ENCODE measurements around the gene COQ4.
A peak's percentile ranks its signal among the peaks of the same experiment; 100 is the strongest.

COQ4 gene

DNA sequence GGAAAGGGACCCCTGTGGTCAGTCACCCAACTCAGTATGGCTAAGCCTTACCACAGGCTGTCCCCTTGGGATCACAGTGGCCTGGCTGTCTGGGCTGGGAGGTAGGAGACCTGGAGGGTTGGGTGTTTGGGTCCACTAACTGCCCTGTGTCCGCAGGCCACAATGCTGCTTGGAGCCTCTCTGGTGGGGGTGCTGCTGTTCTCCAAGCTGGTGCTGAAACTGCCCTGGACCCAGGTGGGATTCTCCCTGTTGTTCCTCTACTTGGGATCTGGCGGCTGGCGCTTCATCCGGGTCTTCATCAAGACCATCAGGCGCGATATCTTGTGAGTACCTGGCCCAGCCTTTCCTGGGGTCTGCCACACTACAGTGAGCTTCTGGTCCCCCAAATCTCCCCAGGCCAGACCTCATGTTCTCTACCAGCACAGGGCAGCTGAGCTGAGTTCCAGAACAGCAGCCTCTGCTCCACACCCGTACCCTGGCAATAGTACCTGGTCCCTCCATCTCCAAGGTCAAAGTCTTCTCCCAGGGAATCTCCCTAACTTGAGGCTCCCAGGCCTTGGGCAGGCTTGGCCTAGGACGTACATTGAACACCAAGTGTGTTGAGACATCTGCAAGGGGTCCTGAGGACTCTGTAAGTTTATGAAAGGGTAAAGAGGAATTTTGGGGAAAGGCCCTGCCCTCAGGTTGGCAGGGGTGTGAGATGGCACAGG, 20.5 kb downstream of the COQ4 start:
- no peak for DNase-seq

DNA sequence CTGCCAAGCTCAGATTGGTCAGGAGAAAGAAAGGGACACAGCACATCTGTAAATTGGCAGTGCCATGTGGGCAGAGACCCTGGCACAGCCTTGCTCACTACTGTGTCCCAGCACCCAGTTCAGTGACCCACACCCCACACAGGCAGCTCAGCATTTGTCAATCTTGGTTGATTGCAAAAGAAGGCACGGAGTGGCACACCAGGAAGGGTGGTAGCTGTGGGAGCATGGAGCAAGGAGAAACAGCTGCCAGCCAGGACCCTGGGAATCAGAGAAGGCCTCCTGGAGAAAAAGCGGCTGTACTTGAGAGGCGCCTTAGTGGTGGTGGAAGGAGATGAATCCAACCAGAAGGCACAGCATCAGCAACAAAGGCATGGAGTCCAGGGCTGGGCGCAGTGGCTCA, 21.2 kb downstream of the COQ4 start:
- no peak for DNase-seq

DNA sequence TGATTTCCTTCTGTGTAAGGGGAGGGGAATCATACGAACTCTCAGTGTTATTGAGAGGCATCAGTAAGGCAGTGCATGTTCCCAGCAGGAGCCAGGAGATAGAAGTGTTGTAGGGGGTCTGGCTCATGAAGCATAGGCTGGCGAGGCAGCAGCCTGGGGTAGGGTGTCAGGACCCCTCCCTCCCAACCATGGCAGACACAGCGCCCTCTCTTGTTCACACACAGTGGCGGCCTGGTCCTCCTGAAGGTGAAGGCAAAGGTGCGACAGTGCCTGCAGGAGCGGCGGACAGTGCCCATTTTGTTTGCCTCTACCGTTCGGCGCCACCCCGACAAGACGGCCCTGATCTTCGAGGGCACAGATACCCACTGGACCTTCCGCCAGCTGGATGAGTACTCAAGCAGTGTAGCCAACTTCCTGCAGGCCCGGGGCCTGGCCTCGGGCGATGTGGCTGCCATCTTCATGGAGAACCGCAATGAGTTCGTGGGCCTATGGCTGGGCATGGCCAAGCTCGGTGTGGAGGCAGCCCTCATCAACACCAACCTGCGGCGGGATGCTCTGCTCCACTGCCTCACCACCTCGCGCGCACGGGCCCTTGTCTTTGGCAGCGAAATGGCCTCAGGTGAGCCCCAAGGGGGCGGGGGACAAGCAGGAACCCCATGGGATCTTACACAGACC, 22.4 kb downstream of the COQ4 start:
- DNase-seq, result no peak

DNA sequence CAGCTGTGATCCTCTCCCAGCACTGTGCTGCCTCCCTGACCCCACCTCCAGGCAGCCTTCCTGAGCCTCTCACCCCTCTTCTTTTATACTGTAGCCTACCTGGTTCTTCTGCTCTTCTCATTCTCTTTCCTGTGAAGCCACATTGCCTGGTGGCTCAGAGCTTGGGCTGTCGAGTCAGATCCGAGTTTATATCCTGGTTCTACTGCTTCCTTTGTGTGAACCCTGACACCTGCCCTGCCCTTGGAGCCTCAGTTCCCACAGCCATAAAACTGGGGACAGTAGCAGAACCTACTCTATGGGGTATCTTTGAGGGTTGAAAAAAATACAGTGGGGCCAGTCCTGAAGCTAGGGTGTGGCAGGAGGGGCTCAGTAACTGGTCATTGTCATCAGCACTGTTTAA, 26.5 kb downstream of the COQ4 start:
- no peak for DNase-seq

DNA sequence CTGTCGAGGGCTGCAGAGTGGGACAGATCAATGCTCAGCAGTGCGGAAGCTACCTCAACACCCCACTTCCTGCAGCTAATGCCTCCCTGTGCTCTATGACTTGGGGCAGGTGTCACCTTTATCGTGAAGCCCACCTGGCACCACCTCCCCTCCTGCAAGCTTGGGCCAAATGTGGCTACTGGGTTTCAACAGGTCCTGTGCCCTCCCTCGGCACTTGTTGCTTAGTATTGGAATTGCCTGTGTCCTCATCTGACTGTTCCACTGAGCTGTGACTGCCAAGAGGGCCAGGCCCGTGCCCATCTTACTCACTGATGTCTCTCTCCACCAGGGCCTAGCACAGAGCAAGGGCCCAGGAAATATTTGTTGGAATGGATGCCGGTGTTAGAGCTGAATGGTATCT, 27.1 kb downstream of the COQ4 start:
- DNase-seq, result no peak

DNA sequence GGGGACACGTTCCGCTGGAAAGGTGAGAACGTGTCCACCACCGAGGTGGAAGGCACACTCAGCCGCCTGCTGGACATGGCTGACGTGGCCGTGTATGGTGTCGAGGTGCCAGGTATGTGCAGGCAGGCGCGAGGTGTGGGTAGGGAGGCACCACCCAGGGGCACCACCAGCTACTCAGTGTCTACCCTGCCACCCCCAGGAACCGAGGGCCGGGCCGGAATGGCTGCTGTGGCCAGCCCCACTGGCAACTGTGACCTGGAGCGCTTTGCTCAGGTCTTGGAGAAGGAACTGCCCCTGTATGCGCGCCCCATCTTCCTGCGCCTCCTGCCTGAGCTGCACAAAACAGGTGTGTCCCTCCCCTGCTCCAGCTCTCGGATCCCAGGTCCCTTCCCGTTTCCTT, 32.8 kb downstream of the COQ4 start:
- DNase-seq, result no peak

DNA sequence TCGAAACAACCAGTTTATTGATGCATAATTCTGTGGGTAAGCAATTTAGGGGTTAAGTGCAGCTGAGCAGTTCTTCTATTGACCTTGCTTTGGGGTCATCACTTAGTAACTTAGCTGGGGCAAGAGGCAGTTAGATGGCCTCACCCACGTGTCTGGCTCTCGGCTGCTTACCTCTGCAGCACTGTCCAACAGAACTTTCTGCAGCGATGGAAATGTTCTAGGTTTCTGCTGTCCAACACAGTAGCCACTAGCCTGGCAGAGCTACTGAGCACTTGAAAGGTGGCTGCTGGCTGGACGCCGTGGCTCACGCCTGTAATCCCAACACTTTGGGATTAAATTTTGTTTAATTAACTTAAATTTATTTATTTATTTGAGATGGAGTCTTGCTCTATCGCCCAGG, 35.5 kb downstream of the COQ4 start:
- no peak for DNase-seq

DNA sequence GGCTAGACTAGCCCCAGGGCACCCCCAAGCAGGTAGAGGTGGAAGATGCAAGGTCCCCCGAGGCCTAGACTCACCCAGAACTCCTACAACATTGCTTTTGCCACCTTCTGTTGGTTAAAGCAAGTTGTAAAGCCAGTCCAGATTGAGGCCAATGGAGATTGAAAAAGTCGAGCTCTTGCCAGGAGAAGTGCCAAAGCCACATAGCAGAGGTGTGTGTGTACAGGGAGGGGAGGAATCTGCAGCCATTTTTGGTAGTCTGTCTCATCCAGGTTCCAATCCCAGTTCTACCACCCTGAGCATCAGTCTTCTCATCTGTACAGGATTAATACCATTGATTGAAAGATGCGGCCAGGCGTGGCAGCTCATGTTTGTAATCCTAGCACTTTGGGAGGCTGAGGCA, 36.2 kb downstream of the COQ4 start:
- DNase-seq, result no peak

DNA sequence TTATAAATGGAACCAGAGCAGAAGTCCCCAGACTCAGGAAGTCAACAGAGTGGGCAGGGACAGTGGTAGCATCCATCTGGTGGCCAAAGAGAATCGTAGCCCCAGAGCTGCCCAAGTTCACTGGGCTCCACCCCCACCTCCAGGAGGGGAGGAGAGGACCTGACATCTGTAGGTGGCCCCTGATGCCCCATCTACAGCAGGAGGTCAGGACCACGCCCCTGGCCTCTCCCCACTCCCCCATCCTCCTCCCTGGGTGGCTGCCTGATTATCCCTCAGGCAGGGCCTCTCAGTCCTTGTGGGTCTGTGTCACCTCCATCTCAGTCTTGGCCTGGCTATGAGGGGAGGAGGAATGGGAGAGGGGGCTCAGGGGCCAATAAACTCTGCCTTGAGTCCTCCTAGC, 38.2 kb downstream of the COQ4 start:
- no peak for DNase-seq

DNA sequence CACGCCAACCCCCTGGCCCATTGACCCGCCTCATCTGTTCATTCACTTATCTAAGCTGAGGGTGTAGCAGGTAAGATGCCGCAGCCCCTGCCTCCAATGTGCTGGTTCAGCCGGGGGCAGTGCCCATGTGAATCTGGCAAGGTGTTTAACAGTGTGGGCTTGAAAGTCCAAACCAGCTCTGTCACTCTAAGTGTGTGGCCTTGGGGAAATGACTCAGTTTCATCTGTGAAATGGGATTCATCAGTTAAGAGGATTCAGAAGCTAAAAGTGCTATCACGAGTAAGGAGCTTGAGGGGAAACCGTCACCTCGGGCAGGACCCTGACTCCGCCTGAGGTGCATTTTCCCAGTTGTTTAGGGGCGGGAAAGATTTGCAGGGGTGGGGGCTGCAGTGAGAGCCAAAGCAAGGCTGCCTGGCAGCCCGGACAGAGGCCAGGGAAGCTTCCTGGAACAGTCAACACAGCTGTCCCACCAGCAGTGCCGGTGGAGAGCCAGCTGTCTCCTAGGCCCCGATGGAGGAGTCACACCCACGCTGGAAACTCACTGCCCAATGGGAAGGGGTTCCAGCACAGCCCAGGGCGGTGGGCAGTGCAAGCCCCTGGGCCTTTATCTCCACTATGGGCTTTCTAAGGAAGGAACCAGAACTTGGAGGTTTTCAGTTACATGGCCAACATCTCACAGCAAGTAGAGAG, 38.8 kb downstream of the COQ4 start:
- no peak for DNase-seq

DNA sequence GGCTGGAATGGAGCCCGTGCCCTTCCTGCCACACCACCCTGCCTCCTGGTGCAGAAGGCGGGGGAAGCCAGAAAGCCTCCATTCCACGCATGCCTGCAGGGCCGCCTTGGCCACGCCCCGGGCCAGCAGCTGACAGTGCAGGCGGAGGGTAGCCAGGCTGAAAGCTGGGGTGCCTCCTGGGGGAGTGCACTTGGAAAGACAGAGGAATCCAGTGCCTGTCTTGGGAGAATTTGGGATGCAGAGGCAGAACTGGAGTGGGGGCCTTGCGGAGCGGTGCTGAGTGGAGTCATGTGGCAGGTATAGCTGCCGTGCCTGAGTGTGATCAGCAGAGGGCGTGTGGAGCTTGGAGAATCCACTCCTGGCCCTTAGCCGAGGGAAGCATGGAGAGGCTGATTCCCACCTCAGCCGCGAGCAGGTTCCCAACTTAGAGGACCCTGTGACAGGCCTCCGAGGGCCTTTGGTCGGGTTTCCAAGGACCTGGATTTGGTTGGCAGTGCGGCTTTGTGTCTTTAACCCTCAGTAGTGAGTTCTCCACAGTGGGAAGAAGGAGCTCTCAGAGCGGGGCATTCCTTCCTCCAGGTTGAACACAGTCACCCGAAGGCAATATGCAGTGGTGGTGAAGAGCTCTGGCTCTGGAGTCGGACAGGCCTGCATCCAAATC, 39.5 kb downstream of the COQ4 start:
- DNase-seq, result peak; percentile 91

DNA sequence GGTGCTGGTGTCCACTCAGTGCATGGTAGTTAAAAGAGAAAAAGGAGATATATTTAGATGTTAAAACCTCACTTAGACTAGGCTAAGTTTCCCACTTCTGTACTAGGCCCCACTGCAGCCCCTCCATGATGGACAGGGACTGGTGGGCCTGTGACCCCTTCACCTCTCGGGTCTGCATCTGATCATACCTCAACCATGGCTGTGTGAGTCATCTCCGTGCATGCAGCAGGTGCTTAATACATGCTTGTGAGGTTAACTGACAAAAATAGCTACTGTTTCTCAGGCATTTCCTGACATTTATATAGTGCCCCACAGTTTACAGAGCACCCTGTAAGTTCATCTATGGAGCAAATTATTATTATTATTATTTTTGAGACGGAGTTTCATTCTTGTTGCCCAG, 40.1 kb downstream of the COQ4 start:
- no peak for DNase-seq

DNA sequence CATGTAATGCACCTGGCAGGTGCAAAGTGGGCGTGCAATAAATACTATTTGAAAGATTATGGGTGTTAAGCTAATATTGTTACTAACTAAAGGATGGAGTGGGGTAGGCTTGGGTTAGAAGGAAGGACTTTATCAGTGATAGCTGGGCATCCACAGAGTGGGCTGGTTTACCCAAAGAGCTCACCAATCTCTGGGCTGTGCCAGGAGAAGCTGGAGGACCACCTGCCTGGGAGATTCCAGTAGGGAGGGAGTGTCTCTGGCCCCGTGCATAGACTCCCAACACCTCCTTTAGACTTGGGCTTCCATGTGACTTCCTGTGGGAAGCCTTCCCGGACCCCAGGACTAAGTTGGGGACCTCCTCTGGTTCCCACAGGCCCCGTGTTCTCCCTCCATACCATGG, 42.9 kb downstream of the COQ4 start:
- DNase-seq, result no peak

DNA sequence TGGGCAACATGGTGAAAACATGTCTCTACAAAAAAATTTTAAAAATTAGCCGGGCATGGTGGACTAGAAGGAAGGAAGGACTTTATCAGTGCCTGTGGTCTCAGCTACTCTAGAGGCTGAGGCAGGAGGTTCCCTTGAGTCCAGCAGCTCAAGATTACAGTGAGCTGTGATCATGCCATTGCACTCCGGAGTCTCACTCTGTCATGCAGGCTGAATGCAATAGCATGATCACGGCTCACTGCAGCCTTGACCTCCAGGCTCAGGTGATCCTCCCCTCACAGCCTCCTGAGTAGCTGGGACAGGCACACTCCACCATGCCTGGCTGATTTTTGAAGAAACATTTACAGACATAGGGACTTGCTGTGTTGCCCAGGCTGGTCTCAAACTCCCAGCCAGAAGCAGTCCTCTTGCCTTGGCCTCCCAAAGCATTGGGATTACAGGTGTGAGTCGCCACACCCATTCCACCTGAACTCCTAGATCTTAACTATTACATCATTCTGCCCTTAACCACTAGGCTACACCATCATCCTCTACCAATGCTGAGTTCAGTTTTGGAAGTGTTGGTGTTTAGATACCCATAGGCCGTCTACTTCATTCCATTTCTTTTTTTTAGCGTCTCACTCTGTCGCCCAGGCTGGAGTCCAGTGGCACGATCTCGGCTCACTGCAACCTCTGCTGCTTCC, 46.5 kb downstream of the COQ4 start:
- DNase-seq, result no peak

DNA sequence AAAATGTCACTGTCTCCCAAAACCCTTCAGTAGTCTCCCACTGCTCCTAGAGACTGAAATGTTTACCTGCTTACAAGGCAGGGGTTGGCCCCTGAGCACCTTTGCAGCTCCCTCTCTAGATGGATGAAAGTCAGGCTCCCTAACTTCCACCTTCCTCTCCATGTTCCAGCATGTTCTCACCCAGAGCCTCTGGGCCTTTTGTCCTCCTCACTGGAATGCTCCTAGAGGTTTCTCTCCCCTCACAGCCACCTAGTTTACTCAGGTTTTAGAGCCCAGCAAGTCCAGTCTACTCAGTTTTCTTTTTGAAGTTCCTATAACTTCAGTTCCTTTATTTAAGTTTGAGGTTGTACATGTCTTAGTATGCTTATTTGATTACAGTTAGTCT, 47.7 kb downstream of the COQ4 start:
- DNase-seq, result no peak

DNA sequence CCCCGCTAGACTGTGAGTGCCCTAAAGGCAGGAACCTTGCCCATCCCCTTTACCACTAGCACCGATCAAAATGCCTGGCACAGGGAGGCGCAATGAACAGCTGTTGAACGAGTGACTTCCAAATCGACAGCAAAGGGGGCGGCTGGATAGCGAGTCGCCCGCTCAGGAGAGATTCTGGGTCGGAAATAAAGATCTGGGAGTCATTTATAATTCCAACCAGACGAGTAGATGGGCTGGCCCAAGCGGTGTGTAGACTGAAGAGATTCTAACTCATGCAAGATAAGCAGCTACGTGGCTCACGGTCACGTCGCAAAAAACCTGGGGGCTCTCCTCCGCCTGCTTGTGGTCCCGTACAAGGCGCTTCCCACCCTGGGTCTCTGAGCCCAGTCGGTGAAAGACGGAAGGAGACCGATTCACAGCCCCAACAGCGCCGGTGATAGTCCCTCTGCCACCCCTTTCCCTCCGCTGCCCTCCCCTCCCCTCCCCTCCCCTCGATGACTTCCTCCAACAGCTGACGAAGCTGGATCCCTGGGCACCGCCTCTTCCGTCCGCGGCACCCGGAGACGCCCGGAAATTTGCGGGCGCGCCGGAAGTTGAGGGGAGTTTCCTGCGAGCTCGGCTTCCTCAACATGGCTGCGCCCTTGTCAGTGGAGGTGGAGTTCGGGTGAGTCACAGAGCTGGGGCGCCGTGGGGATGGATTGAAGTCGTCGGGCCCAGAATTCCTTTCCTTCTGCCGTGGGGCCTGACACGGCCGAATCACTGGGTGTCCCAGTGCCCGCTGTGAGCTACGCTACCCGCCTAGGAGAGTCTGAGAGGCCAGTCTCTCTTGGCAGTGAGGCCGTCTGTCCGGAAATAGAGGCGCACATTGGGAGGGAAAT, 48.4 kb downstream of the COQ4 start, which contains the start of gene URM1:
URM1 (plus strand) TSS at position 623 of the 878 bp plus-strand sequence; CDS start at position 630, 7 bp downstream.
- DNase-seq, result peak; percentile 97

DNA sequence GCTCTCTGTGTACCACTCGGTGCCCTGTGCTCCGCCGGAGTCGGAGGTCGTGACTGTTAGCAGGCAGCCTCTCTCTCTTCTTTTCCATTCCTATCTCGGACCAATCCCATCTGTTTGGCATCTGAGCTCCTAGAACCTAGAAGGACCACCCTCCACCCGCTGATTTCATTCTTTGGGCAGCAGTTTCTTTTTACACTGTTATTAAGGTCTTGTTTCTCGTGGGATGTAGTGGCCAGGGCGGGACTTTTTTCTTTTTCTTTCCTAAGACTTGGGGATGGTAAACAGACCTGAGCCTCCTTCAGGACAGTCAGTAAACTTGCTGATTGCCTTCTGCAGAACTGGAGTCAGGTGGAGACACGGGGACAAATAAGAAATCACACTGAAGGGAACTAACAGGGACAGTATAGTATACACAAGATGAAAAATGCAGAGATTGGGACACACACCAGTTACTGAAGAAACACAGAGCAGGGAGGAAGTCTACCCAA, 49.0 kb downstream of the COQ4 start:
- peak; percentile 14 for DNase-seq

DNA sequence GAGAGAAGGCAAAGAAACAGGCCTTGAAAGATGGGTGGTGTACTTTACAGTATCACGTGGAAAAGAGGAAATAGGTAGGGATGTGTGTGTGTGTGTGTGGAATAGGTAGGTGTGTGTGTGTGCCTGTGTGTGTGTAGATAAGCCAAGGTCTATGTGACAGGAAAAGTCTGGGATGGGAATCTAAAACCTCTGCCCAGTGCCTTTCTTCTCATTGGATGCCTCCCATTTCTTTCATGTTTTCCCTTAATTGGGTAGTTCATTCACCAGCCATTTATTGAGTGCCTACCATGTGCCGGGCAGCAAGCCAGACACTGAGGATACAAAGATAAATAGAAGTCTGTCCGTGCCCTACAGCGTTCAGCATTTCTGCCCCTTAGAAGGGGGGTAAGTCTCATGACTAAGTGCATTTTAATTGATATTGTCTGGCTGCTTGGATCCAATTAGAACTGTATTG, 49.6 kb downstream of the COQ4 start:
- DNase-seq, result peak; percentile 86

DNA sequence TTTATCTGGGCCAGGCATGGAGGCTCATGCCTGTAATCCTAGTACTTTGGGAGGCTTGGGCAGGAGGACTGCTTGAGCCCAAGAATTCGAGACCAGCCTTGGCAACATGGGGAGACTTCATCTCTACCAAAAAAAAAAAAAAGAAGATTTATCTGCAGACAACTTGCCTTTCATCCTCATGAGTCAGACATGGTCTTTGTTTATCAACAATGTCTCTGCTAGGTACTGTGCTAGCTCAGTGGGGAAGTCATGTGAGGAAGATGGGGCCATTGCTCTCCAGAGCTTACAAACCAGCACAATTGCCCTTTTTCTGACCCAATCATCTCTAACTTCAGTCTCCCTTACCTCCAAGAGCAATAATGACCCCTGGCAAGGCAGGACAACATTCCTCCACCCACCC, 50.1 kb downstream of the COQ4 start:
- DNase-seq, result peak; percentile 46

DNA sequence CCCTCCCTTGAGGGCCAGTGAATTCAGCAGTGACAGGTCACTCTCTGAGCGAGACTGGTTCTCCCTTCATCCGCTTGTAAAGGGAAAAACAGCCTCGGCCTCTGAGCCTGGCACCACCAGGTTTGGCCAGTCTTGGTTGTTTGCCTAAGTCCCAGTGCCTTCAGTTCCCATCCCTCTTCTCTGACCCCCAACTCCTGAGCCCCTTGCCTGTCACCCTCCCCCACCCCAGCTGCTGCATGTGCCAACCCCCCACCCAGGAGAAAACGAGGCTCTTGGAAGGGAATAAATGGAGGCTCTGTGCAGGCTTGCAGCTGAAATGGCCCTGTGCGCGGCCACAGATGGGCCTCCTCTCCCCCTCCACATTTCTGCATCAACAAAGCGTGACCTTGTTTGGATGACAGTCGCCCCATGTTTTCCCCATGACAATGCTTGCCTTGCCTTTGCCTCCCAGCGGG, 51.6 kb downstream of the COQ4 start:
- DNase-seq, result no peak

DNA sequence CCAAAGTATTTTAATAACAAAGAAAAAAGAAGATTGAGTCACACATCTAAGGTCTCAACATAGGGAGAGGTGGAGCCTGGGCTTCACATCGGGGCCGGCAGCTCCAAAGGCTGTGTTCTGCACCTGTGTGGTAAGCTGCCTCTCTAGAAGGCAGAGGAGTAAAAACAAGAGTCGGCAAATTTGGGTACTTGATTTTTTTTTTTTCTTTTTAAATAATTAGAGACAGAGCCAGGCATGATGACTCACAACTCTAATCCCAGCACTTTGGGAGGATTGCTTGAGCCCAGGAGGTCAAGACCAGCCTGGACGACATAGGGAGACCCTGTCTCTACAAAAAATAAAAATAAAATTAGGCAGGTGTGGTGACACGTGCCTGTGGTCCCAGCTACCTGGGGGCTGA, 53.2 kb downstream of the COQ4 start:
- no peak for DNase-seq

DNA sequence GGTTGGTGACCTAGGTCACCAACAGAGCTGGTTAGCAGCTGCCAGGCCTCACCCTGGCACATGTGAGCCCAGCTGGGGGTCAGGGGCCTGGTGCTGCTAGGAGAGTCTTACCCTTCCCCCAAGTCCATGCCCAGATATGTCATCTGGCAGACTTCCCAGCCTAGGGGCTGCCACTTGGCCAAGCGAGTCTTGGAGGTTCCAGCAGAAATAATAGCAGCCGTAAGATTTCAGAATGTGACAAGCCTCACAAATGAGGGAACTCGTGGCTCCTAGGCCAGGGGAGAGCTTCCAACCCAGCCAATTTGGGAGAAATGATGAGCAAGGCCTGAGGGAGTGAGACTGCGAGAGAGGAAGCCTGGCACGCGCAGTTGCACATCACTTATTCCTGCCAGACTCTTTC, 59.6 kb downstream of the COQ4 start:
- no peak for DNase-seq
